DND-41 (cell line): Measurements from ENCODE around the gene MICAL3.

Source experiments
- ATAC-seq: fragments of 200-7000 bp; cut with Tn5 transposase; 3 replicates; pipeline ENCODE4 v1.9.1; 2021; ENCODE audit warnings: low read depth; ENCODE audit not compliant: insufficient read depth
- DNase-seq: peaks from one replicate; pipeline ENCODE4 v3.0.0-alpha.2; 2020
- H2AFZ ChIP-seq: 2 replicates; pipeline ENCODE4 v1.6.0; 2012; ENCODE audit warnings: low read depth, low read length
- H3K27ac ChIP-seq: 2 replicates; pipeline ENCODE4 v1.5.1; 2012; ENCODE audit warnings: low read length, inconsistent platforms
- H3K27me3 ChIP-seq: fragments of 200-600 bp; sonication (generic); 2 replicates; pipeline ENCODE4 v1.6.0; 2012; ENCODE audit warnings: low read length, mild to moderate bottlenecking, inconsistent platforms; ENCODE audit not compliant: insufficient read depth, poor library complexity
- H3K36me3 ChIP-seq: 2 replicates; pipeline ENCODE4 v1.5.1; 2012; ENCODE audit warnings: low read length, inconsistent platforms; ENCODE audit not compliant: insufficient read depth
- H3K4me1 ChIP-seq: 2 replicates; pipeline ENCODE4 v1.5.1; 2012; ENCODE audit warnings: mild to moderate bottlenecking, low read length; ENCODE audit not compliant: insufficient read depth
- H3K4me2 ChIP-seq: 2 replicates; pipeline ENCODE4 v1.6.0; 2012; ENCODE audit warnings: mild to moderate bottlenecking, moderate library complexity, low read length, inconsistent platforms; ENCODE audit not compliant: insufficient read depth
- H3K4me3 ChIP-seq, 2 experiments: fragments of 200-600 bp in 1 of 2; shearing (Covaris generic) in 1 of 2; 2 replicates each; pipeline ENCODE4 v1.5.1; 2012 to 2016; ENCODE audit warnings: inconsistent platforms in 2 of 2, low read length in 2 of 2, mild to moderate bottlenecking in 2 of 2, low read depth in 1 of 2, moderate library complexity in 1 of 2
- H3K79me2 ChIP-seq: 2 replicates; pipeline ENCODE4 v1.6.0; 2012; ENCODE audit warnings: low read length, inconsistent platforms; ENCODE audit not compliant: insufficient read depth
- H3K9ac ChIP-seq: 2 replicates; pipeline ENCODE4 v1.6.0; 2012; ENCODE audit warnings: low read depth, mild to moderate bottlenecking, inconsistent platforms, low read length, moderate library complexity
- H3K9me3 ChIP-seq: 2 replicates; pipeline ENCODE4 v1.5.1; 2012; ENCODE audit warnings: low read length, moderate library complexity, mild to moderate bottlenecking, inconsistent platforms; ENCODE audit not compliant: insufficient read depth, severe bottlenecking
- H4K20me1 ChIP-seq: 2 replicates; pipeline ENCODE4 v1.6.0; 2012; ENCODE audit warnings: low read length; ENCODE audit not compliant: insufficient read depth
- CTCF ChIP-seq: IDR thresholded peaks from 2 replicates; pipeline ENCODE4 v1.5.1; 2012; ENCODE audit warnings: borderline replicate concordance, low read length, moderate library complexity, mild to moderate bottlenecking; ENCODE audit not compliant: poor library complexity, severe bottlenecking; ENCODE audit errors: extremely low read depth
- EZH2 ChIP-seq: IDR thresholded peaks from 3 replicates; pipeline ENCODE4 v1.6.1; 2012; ENCODE audit warnings: borderline replicate concordance, low read depth, mild to moderate bottlenecking, moderate library complexity, low read length, inconsistent platforms; ENCODE audit not compliant: severe bottlenecking

The MICAL3 gene

GRCh38 chr22:17788528-17789378 lies 235.6 kb downstream of the MICAL3 start:
- no peak overlapping the region for H3K27ac ChIP-seq
- H4K20me1 ChIP-seq = 0 out of 2 replicates have a peak, but pooled peaks cover 7% of the 10 kb centered on the region
- H3K4me2 ChIP-seq = no peak overlapping the region
- no peak for DNase-seq
- H3K4me3 ChIP-seq = no peak overlapping the region
- TF ChIP-seq CTCF (no peak), EZH2 (no peak)
- H3K36me3 ChIP-seq = peaks cover 29% of the 10 kb centered on the region
- no peak for ATAC-seq
- no peaks in the 10 kb centered on the region for H3K27me3 ChIP-seq
- 0 out of 2 replicates have a peak, but pooled peaks cover 3% of the 10 kb centered on the region for H3K4me1 ChIP-seq
- H3K9me3 ChIP-seq = no peaks in the 10 kb centered on the region
- no peak overlapping the region for H3K9ac ChIP-seq
- H2AFZ ChIP-seq = no peak overlapping the region
- no peaks in the 10 kb centered on the region for H3K79me2 ChIP-seq

GRCh38 chr22:17787716-17788330 lies 236.5 kb downstream of the MICAL3 start:
- Histone ChIP-seq H2AFZ (no peak overlapping the region), H3K79me2 (no peaks in the 10 kb centered on the region), H3K4me2 (no peak overlapping the region), H4K20me1 (0 out of 2 replicates have a peak, but pooled peaks cover 6% of the 10 kb centered on the region), H3K27ac (no peak overlapping the region), H3K36me3 (peaks cover 29% of the 10 kb centered on the region), H3K4me3 (no peak overlapping the region), H3K9me3 (no peaks in the 10 kb centered on the region), H3K27me3 (no peaks in the 10 kb centered on the region), H3K4me1 (0 out of 2 replicates have a peak, but pooled peaks cover 3% of the 10 kb centered on the region), H3K9ac (no peak overlapping the region)
- no peak for DNase-seq
- 0 out of 3 replicates have a peak, but pooled peaks have one; percentile 12 for ATAC-seq
- TF ChIP-seq CTCF = no peak
- no peak for TF ChIP-seq EZH2

DNA sequence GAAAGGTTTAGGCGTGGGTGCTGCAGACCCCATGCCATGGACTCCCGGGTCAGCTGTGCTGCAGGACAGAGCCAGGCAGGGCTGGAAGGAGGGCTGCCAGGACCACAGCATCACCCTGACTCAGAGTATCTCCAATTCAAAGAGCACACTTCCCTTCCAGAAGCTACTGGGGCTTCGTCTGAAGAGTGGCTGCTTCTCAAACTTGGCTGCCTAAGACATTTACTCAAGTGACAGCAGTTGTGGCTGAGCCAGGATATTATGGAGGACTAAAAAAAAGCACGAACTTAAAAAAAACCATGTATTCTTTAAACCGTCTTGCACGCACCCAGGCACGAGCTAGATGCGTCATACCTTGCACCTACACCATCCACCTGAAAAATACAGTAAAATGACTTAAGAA lies 237.1 kb downstream of the MICAL3 start:
- H4K20me1 ChIP-seq = peaks cover 2% of the 10 kb centered on the region
- ATAC-seq (no peak), DNase-seq (no peak)
- peaks cover 29% of the 10 kb centered on the region for H3K36me3 ChIP-seq
- no peaks in the 10 kb centered on the region for H3K27me3 ChIP-seq
- no peaks in the 10 kb centered on the region for H3K9me3 ChIP-seq
- H2AFZ ChIP-seq = no peak overlapping the region
- TF ChIP-seq EZH2 (no peak), CTCF (no peak)
- no peaks in the 10 kb centered on the region for H3K79me2 ChIP-seq
- no peak overlapping the region for H3K4me2 ChIP-seq
- H3K4me1 ChIP-seq = peaks cover 7% of the 10 kb centered on the region
- H3K4me3 ChIP-seq = no peak overlapping the region
- no peak overlapping the region for H3K9ac ChIP-seq
- H3K27ac ChIP-seq = no peak overlapping the region
